ENCODE results near the gene PTPRK. TPM values are rescaled to one million over a fixed set of nuclear protein-coding genes. Genes with fewer than 3 reads are reported as not detected.
A peak's percentile ranks its signal among the peaks of the same experiment; 100 is the strongest.

PTPRK gene
- total and polyA plus RNA-seq, 12 donors: 7.5 to 47.7 (median 35.7) TPM

DNA sequence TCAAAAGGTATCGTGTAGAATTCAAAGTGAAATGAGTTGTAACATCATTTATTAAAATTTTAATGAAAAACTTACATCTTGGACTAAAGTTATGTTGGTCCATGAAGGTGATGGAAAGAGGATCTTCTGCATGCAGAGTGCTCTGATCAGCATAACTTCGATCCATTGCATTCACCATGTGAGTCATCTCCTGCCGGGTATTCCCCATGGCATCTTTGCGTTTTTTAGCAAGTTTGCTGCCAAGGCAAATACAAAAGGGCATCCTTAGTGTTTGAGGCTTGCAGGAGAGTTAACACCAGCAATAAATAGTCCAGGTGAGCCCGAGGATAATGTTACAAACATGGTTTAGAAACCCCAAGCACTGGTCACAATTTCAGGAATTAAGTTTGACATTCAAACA is 515.4 kb downstream of the PTPRK start:
- Histone ChIP-seq H3K36me3 (peaks cover 0 to 27% (median 0%) of the 10 kb centered on the region in 9 donors), H3K4me3 (no peak overlapping the region), H3K27me3 (no peaks in the 10 kb centered on the region), H3K27ac (no peak overlapping the region), H3K4me1 (no peaks in the 10 kb centered on the region), H3K9me3 (no peaks in the 10 kb centered on the region)
- 90 to 93% methylated on average over 5 of the region's 5 CpGs for WGBS, 2 donors
- ATAC-seq: no peak
- intact Hi-C loops (cut with DNase I): no loop called here
- no peak for DNase-seq
- TF ChIP-seq, protein P1, sequence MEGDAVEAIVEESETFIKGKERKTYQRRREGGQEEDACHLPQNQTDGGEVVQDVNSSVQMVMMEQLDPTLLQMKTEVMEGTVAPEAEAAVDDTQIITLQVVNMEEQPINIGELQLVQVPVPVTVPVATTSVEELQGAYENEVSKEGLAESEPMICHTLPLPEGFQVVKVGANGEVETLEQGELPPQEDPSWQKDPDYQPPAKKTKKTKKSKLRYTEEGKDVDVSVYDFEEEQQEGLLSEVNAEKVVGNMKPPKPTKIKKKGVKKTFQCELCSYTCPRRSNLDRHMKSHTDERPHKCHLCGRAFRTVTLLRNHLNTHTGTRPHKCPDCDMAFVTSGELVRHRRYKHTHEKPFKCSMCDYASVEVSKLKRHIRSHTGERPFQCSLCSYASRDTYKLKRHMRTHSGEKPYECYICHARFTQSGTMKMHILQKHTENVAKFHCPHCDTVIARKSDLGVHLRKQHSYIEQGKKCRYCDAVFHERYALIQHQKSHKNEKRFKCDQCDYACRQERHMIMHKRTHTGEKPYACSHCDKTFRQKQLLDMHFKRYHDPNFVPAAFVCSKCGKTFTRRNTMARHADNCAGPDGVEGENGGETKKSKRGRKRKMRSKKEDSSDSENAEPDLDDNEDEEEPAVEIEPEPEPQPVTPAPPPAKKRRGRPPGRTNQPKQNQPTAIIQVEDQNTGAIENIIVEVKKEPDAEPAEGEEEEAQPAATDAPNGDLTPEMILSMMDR (IDR thresholded peaks at IDR 0.05): no peak

DNA sequence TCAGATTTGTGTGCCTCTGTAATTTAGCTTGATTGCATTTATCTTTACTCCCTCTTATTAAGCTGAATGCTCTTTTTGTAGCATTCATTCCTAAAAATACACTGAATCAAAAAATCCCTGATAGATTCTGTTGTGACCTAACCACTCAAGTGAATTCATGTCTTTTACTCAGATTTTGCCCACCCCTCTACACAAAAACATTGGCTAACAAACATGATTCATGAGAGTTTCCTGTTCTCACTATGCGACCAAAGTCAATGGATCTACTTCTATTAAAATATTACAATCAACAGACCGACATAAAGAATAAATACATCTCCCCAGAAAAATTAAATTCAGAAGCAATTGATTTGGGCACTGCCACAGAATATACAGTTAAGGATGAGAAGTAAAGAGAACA is 520.0 kb downstream of the PTPRK start:
- intact Hi-C loops (cut with DNase I): no loop called here
- Histone ChIP-seq H3K27me3 (no peaks in the 10 kb centered on the region), H3K4me1 (no peaks in the 10 kb centered on the region), H3K9me3 (no peaks in the 10 kb centered on the region), H3K36me3 (peaks cover 0 to 52% (median 0%) of the 10 kb centered on the region in 9 donors), H3K4me3 (no peak overlapping the region), H3K27ac (no peak overlapping the region)
- TF ChIP-seq, protein P1 (IDR thresholded peaks at IDR 0.05): no peak
- whole genome bisulfite sequencing, 2 donors: 90 to 93% methylated on average over 2 of the region's 2 CpGs
- ATAC-seq: no peak
- DNase-seq: no peak

DNA sequence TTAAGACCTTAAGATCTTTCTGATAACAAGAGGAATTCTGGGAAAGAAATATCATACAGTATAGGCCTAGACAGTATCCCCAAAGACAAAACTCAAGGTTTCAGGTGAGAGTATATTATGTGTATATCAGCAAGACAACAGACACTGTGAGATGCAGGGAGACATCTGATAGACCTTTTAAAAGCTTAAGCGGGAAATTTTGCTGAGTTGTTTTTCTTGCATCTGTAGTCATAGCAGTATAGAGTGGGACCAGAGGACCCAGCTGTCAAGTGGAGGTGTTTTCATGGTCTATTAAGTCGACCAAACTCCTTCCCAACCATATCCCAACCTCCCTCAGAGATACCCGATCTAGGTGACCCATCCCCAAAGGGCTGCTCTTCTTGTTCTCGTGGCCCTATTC is 521.4 kb downstream of the PTPRK start:
- 92 to 94% methylated on average over 4 of the region's 4 CpGs for WGBS, 2 donors
- intact Hi-C loops (cut with DNase I): no loop called here
- TF ChIP-seq, protein P1 (IDR thresholded peaks at IDR 0.05): peak in 1 of 9 donors; percentile 7
- Histone ChIP-seq H3K27me3 (no peaks in the 10 kb centered on the region), H3K9me3 (no peaks in the 10 kb centered on the region), H3K4me3 (no peak overlapping the region), H3K36me3 (peaks cover 0 to 47% (median 0%) of the 10 kb centered on the region in 9 donors), H3K27ac (no peak overlapping the region), H3K4me1 (no peaks in the 10 kb centered on the region)
- no peak for DNase-seq
- ATAC-seq: no peak

DNA sequence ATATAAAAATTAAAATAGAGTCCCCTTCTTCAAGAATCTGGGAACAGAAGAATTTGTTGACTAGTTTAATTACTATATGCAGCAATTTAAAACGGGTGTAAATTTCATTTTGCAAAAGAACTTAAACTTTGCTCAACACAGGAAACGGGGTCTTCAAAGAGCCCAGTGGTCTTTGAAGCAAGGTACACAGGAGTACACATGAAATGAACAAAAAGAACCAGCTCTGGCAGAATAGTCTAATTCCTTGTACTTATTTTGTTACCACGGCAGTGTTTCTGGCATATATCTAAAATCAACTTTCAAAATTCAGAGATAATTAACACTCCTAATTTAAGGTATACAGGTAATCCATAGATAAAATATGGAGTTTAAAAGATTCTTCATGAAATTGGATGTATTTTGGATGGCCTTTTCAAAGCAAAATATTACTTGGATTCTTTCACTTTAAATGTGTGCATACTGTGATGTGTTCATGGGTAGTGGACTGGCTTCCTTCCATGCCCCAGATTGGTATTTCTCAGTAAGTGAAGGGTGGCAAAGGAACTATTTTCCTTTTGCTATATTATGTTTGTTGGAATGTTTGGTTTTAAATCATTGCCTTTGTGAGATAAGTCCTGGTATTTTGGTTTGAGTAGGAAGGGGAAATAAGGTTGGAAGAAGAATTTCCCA is 522.8 kb downstream of the PTPRK start:
- intact Hi-C loops (cut with DNase I): no loop called here
- ATAC-seq (no peak), DNase-seq (no peak)
- H3K27me3 ChIP-seq: no peaks in the 10 kb centered on the region
- H3K4me1 ChIP-seq: no peaks in the 10 kb centered on the region
- H3K4me3 ChIP-seq: no peak overlapping the region
- H3K9me3 ChIP-seq: no peaks in the 10 kb centered on the region
- TF ChIP-seq, protein P1 (IDR thresholded peaks at IDR 0.05): no peak
- no peak overlapping the region for H3K27ac ChIP-seq
- peaks cover 0 to 43% (median 0%) of the 10 kb centered on the region in 9 donors for H3K36me3 ChIP-seq
- WGBS, 2 donors: 91 to 94% methylated on average over 3 of the region's 3 CpGs
